GM12801 (cell line): ENCODE measurements around the gene ENPP6.

Experiments used
- CTCF ChIP-seq: IDR thresholded peaks from one replicate; pipeline ENCODE4 v1.5.1; 2011; ENCODE audit warnings: control low read depth; ENCODE audit not compliant: insufficient read length; ENCODE audit errors: extremely low read depth

ENPP6 gene

GRCh38 chr4:184099535-184099966 lies 118.1 kb downstream of the ENPP6 start:
- no peak for TF ChIP-seq CTCF

GRCh38 chr4:184099000-184099399 lies 118.7 kb downstream of the ENPP6 start:
- TF ChIP-seq CTCF, result no peak

GRCh38 chr4:184097815-184098214 lies 119.9 kb downstream of the ENPP6 start:
- TF ChIP-seq CTCF, result no peak

DNA sequence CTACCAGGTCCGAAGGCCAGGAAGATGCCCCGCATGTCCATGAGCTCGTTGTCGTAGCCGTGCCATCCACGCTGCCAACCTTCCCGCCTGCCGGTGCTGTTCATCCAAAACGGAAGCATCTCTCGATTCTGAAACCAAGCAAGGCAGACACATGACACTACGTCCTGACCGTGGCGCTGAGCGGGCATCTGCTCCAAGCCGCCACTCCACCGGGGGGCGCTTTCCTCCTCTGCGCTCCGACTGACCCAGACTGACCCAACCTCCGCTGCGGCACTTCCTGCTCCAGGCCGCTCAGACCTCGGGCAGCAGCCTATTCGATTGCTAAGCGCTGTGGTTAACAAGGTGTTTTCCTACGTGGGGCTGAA lies 120.5 kb downstream of the ENPP6 start:
- no peak for TF ChIP-seq CTCF

GRCh38 chr4:184096561-184097240 lies 121.0 kb downstream of the ENPP6 start:
- no peak for TF ChIP-seq CTCF

GRCh38 chr4:184094532-184095159 lies 123.0 kb downstream of the ENPP6 start:
- no peak for TF ChIP-seq CTCF

GRCh38 chr4:184091986-184092385 lies 125.7 kb downstream of the ENPP6 start:
- no peak for TF ChIP-seq CTCF

DNA sequence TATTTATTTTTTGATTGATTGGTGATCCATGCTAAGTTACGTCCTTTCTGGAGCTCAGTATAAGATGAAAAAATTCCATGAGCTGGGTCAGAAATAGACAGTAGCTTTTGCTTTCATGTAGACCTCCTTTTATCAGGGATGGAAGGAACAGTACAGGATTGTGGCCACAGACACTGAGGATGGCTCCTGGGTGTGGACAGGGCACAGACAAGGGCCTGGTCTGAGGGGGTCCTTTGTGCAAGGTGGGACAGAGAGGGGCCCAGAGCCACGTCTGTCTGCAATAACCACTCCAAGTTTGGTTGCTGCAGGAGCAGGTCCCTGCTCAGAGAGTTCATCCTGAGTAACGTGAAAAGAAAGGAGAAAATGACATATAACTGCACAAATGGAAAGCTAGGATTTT lies 127.1 kb downstream of the ENPP6 start:
- no peak for TF ChIP-seq CTCF
